Gastroesophageal sphincter (tissue), 3 donors: ENCODE results near the gene DYRK1A.

Experiments used
- POLR2A ChIP-seq, 2 donors: fragments of 450-650 bp; IDR thresholded peaks; one replicate each; pipeline ENCODE4 v1.6.1; 2017; ENCODE audit warnings: antibody characterized with exemption in 2 of 2, mild to moderate bottlenecking in 2 of 2, moderate library complexity in 1 of 2
- TF ChIP-seq, protein P1 (sequence below), 4 experiments: fragments of 200-600 bp in 2 of 4; fragments of 450-650 bp in 2 of 4; sonication (generic) in 1 of 4; IDR thresholded peaks; one replicate each; pipeline ENCODE4 v1.5.1; 2017 to 2019; ENCODE audit warnings: antibody characterized with exemption in 4 of 4, mild to moderate bottlenecking in 2 of 4, moderate library complexity in 2 of 4

DNA sequence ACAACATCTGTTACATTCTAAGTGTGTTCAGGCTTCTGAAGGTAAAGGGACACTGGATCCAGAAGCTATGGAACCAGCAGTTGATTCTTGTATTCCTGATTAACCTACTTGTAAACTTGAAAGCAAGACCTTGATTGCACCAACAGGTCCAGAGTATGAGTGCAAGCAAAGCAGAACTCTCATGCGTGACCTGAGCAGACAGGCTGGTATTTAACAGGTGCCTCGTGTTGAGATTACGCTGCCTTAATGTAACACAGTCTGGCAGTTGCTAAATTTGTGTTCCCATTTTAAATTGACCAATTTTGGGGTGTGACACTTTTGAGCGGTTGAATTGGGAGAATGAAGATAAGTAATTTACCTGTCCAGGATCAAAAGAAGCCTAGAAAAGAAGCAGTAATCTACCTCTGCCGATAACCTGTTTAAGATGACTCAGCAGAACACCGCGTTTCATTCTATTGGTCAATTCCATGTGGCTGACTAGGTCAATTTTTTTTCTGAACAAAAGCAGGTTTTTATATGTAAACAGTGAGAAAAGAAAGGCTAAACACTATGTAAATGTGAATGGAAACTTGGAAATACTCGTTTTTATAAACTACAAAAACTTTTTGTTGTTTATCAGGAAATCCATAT is 147.6 kb downstream of the DYRK1A start:
- TF ChIP-seq, protein P1, sequence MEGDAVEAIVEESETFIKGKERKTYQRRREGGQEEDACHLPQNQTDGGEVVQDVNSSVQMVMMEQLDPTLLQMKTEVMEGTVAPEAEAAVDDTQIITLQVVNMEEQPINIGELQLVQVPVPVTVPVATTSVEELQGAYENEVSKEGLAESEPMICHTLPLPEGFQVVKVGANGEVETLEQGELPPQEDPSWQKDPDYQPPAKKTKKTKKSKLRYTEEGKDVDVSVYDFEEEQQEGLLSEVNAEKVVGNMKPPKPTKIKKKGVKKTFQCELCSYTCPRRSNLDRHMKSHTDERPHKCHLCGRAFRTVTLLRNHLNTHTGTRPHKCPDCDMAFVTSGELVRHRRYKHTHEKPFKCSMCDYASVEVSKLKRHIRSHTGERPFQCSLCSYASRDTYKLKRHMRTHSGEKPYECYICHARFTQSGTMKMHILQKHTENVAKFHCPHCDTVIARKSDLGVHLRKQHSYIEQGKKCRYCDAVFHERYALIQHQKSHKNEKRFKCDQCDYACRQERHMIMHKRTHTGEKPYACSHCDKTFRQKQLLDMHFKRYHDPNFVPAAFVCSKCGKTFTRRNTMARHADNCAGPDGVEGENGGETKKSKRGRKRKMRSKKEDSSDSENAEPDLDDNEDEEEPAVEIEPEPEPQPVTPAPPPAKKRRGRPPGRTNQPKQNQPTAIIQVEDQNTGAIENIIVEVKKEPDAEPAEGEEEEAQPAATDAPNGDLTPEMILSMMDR (IDR thresholded peaks at IDR 0.05) = no peak
- TF ChIP-seq POLR2A (IDR thresholded peaks at IDR 0.05) = no peak
